Activated gamma-delta T cell (primary cell): Measurements from ENCODE around the gene TCF3.

Experiments used
- DNase-seq: peaks from one replicate; lab custom pipeline; 2025; lab: John Stamatoyannopoulos, UW

Gene TCF3

DNA sequence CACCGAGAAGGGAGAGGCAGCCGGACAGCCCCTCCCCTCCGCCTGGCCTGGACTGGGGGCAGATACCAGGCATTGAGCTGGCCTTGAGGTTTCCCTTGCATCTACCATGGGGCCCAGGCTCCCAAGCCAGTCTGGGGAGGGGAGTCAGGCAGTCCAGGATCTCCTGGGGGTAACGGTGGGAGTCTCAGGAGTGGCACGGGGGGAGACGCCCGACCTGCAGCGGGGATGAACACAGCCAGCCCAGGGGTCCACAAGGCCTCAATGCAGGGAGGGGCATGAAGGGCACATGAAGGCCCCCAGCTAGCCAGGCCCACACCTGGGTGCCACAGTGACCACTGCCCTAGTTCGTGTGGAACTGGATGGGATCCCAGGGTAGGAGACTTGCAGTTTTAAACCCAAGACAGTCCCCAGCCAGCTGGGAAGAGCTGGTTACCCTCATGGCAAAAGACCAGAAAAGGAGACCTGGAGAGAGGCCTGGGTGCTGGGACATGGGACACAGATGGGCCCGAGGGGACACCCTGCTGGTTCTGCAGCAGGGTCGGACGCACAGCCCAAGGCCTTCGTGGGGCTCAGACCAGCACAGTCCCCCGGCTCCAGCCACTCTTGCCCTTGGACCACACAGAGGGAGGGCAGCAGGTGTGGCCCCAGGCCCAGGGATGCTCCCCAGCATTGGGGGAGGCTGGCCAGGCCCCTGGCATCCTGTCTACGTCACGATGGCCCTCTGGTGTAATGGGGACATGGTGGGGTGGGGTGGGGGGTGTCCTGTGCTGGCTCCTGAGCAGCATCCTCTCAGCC lies 42.5 kb downstream of the TCF3 start:
- DNase-seq, result no peak

DNA sequence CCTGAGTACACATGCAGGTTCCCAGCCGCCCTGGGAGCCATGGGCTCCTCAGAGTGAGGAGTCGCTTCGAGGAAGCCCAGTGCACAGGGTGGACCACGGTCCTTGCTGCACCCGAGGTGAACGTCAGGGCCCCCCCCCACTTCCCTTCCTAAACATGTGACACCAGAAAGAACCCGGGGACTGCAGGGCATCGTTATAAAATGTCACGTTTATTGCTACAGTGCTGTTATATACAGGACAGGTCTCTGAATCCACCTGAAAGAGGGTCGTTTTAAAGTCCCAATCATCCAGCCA lies 43.4 kb downstream of the TCF3 start:
- DNase-seq, result no peak

- DNase-seq, result no peak
Measured at GRCh38 chr19:1608359-1609102, 43.9 kb downstream of the TCF3 start.

- DNase-seq, result no peak
Measured at GRCh38 chr19:1606138-1606651, 46.2 kb downstream of the TCF3 start.

DNA sequence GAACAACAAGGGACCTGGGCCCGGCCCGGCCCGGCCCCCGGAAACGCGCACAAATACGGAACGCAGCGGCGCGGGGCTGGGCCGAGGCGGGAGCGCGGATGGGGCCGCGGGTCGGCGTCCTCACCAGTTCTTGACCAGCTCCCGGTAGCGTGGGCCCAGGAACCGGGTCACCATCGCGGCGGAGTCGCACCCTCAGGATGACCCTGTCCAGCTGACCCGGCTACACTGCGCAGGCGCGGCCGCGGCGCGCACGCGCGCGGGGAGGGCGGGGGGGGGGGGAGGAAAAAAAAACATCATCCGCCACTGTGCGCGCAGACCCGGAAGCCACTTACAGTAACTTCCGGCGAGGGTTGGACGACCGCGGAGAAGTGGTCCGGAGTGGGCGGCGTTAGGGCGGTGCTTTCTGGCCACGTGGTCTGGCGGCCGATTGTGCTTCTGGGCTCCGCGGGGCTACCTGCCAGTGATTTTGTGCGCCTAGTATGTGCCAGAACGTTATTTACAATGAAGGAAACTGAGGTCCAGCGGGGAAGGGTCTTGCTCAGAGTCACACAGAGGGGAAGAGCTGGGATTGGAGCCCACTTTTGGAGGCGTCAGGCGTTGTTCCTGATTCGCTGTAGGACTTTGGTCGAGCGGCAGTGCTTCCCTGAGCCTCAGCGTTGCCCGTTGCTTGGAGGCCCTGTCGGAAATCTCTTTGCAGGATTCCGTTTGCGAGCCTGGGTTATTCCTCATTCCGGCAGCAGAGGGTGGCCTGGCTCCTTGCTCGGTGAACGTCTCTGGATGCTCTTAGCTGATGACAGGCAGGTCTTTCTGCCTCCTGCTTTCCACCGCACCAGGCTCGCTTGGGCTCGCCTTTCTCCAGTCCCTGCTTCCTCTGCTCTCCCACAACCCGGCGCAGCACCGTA lies 46.9 kb downstream of the TCF3 start, which contains the start of gene UQCR11:
TSS of gene UQCR11 (minus strand) at position 227 of the 902 bp plus-strand sequence. CDS start at position 174, 53 bp downstream.
- DNase-seq, result peak; percentile 76

DNA sequence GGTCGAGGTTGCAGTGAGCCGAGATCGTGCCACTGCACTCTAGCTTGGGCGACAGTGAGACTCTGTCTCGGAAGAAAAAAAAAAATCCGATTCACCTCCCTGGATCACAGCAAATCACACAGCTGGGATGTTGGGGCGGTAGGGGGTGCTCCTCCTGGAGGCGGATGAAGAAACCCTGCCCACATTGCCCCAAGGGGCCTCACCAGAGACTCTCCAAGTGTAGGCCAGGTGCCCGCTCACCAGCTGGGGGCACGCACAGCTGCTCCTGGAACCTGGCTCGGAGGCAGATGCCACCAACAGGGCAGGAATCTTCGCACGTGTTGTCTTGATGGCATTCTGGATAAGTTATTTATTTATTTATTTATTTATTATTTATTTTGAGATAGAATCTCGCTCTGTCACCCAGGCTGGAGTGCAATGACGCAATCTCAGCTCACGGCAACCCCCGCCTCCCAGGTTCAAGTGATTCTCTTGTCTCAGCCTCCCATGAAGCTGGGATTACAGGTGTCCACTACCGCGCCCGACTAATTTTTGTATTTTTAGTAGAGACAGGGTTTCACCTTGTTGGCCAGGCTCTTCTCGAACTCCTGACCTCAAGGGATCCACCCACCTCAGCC lies 50.2 kb downstream of the TCF3 start:
- no peak for DNase-seq

DNA sequence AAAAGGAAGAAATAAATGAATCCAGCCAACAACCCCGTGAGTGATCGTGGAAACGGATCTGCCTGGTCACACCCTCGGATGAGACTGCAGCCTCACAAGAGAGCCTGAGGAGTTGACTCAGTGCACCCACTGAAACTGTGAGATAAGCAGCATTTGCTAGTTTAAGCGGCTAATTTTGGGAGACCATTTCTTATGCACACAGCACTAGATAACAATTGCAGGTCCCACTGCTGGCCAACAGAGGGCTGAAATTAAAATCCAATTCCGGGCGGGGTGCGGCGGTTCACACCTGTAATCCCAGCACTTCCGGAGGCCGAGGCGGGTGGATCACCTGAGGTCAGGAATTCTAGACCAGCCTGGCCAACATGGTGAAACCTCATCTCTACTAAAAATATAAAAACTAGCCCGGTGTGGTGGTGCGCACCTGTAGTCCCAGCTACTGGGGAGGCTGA lies 50.8 kb downstream of the TCF3 start:
- no peak for DNase-seq

DNA sequence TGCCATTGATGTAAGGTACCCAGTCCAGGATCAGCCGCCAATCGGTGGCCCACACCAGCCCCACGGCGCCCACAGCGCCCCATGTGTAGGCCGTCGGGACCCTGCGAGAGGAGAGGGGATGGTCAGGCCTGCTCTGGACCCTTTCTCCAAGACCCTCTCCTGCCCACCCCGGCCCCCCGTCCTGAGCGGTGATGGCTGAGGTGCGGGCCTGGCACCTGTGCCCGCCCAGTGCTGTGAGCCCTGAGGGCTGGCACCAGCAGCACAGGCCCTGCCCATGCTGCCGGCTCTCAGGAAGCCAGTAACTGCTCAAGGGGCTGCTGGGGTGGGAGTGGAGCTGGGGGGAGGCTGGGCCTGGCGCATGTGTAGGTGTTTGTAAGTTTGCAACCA lies 53.0 kb downstream of the TCF3 start:
- DNase-seq, result no peak

- DNase-seq, result no peak
Measured at GRCh38 chr19:1598777-1599459, 53.5 kb downstream of the TCF3 start.

DNA sequence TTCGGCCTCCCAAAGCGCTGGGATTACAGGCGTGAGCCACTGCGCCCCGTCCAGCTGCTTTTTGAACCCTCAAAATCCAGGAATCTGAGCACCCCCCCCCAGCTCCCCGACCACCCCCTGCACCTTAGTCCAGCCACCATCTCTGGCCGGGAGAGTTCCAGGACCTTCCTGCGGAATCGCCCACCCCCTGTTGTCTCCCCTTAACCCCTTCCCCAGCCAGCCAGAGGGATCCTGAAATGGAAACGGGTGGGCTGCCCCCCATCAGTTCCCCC lies 59.0 kb downstream of the TCF3 start:
- DNase-seq, result no peak

DNA sequence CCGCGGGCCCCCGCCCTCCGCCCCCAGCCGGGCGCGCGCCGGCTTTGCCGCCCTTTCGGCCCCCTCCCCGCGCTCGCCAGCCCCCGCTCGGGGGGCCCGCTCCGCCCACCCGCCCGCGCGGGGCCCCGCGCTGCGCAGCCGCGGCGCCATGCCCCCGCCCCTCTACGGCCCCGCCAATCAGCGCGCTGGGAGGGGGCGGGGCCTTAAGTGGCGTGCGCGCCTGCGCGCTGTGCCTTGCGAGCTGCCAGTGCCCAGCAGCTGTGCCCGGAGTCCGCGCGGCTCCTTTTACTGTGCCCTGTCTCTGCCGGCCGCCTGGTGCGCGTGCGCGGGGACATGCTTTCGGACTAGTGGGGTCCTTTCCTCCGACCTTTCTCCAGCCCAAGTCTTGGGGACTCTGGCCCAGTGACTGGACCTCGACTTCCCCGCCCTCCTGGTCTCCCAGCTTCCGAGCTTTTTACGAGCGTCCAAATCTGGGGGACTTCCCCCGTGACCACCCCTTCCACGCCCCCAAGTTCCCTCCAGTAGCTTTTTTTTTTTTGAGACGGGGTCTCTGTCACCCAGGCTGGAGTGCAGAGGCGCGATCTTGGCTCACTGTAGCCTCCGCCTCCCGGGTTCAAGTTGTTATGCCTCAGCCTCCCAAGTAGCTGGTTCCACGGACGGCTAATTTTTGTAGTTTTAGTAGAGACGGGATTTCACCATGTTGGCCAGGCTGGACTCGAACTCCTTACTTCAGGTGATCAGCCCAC lies 59.5 kb downstream of the TCF3 start, which contains the start of gene MBD3:
TSS of gene MBD3 (minus strand) at position 111 of the 746 bp plus-strand sequence. CDS start 234 bp downstream, outside the sequence.
- DNase-seq, result peak; percentile 84

- peak; percentile 81 for DNase-seq
Measured at GRCh38 chr19:1592024-1592754, 60.2 kb downstream of the TCF3 start.

DNA sequence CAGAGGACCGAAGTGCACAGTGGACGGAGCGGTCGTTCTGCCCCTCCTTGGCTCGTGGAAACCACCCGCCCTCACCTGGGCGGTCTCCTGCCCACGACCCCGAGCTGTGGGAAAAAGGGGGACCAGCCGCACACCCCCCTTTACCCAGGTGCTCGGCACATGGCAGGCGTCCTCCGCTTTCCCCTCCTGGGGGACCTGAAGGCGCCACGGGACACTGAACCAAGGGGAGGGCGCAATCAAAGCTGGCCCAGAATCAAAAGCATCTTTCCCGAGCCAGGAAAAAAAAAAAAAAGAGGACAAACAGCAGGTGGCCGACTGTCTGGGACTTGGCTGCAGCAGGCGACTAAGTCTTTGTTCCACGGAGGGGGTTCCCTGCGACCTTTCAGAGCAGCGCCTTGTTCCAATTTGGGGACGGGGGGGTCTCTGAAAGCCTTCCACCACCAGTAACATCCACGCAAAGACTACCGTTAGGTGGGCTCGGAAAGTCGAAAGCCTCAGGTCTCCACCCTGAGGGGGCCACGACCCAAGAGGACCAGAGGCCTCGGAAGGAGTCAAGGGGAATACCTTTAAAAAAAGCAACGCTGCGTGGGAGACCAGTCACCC lies 60.9 kb downstream of the TCF3 start:
- no peak for DNase-seq

DNA sequence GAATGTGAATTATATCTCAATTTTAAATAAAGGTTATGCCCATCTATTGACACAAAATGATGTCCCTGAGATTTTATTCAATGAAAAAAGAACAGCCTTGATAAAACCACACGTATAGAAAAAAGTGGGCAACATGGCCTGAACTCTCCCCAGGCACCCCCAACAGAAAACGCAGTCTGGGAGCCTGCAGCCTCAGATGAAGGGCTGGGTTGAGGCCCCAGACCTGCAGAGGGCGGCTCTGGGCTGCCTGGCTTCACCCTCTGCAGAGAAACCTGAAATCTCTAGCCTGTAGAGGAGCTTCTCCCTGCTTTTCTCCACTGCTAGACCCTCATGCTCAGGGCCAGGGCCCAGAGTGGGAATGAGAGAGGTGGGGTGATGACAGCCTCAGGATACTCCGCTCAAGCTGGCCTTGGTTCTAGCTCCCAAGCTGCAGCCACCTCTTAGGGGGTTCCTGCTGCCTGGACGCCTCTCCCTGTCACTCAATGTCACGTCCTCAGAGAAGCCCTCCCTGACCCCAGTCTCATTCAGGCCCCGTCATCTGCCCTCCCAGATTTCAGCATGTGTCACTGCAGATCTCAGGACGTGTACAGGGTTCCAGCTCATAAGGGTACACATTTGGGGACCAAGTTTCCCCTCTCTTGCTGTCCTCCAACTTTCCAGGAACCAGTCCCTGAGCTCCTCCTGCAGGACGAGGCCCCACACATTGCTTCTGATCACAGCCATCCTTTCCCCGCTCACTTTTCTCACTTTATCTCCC lies 61.6 kb downstream of the TCF3 start:
- DNase-seq, result no peak

DNA sequence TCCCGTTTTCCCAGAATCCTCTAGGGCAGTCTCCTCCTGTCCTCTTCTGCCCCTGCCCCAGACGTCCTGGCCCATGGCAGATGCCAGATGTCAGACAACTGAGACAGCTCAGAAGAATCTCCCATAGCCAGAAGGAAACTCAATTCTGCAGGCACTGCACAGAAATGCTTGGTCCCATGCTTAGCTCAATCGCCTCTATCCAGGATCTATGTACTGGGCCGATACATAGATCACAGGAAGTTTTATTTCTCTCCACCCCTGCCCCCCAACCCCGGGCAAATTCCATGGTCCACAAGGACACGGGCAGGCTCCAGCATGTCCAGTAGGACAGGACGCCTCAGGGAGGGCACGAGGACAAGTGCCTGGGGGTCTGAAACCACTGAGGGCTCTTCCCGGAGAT lies 64.5 kb downstream of the TCF3 start:
- DNase-seq, result no peak

DNA sequence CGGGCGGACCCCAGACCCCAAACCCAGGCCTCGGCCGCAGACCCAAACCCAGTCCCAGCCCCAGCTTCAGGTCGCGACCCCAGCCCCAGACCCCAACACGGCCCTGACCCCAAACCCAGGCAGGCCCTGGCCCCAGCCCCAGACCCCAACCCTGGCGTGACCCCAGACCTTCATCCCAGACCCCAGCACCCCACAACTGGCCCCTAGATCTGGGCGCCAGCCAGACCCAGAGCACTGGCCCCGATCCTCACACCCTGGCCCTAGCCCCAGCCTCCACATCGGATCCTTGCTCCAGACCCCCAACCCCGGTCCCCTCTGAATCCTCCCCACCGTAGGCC lies 67.2 kb downstream of the TCF3 start:
- no peak for DNase-seq

GRCh38 chr19:1584500-1585242 lies 67.7 kb downstream of the TCF3 start:
- DNase-seq, result no peak

- no peak for DNase-seq
Measured at GRCh38 chr19:1582201-1582600, 70.2 kb downstream of the TCF3 start.
